Esophagus (tissue), 2 donors: ENCODE results near the gene MRPS24. TPM values are rescaled to one million over a fixed set of nuclear protein-coding genes. Genes with fewer than 3 reads are reported as not detected.

Source experiments
- H3K27ac ChIP-seq, 2 donors: one replicate each; pipeline ENCODE4 v1.5.1; 2013; ENCODE audit warnings: low read depth in 2 of 2, mild to moderate bottlenecking in 2 of 2, inconsistent platforms in 1 of 2, low read length in 1 of 2, moderate library complexity in 1 of 2
- H3K27me3 ChIP-seq, 2 donors: one replicate each; pipeline ENCODE4 v1.6.1; 2013; ENCODE audit warnings: low read length in 2 of 2, control low read depth in 1 of 2, mild to moderate bottlenecking in 1 of 2; ENCODE audit not compliant: insufficient read depth in 2 of 2, control insufficient read depth in 1 of 2
- H3K36me3 ChIP-seq, 2 donors: one replicate each; pipeline ENCODE4 v1.6.1; 2013; ENCODE audit warnings: low read length in 1 of 2; ENCODE audit not compliant: control insufficient read depth in 2 of 2, insufficient read depth in 2 of 2
- H3K4me1 ChIP-seq, 2 donors: one replicate each; pipeline ENCODE4 v1.6.1; 2013; ENCODE audit warnings: low read length in 1 of 2; ENCODE audit not compliant: control insufficient read depth in 2 of 2, insufficient read depth in 2 of 2
- H3K4me3 ChIP-seq, 2 donors: one replicate each; pipeline ENCODE4 v1.5.1; 2013; ENCODE audit warnings: low read length in 2 of 2, mild to moderate bottlenecking in 2 of 2, low read depth in 1 of 2, moderate library complexity in 1 of 2
- H3K9me3 ChIP-seq, 2 donors: one replicate each; pipeline ENCODE4 v1.6.1; 2013; ENCODE audit warnings: mild to moderate bottlenecking in 2 of 2, low read depth in 1 of 2, low read length in 1 of 2, moderate library complexity in 1 of 2; ENCODE audit not compliant: control insufficient read depth in 2 of 2, insufficient read depth in 1 of 2
- WGBS, 2 donors: extraction: QIAGEN DNeasy Blood & Tissue Kit; methylation state at CpG; one replicate each; pipeline ENCODE4 v1.1.7; 2013; 5-methylcytosine and 5-hydroxymethylcytosine counted together
- polyA plus RNA-seq, 2 donors: library from polyadenylated mRNA; stranded (reverse); fragments of 200-250 nt; gene quantifications; one replicate each; pipeline ENCODE4 v1.2.3, GENCODE V29; 2013
- donor health status: healthy with polysubstance abuse.
- donor health status: Bipolar disorder and iron deficiency.

Gene MRPS24
- polyA plus RNA-seq, 2 donors = 70.4 to 156 TPM

- Histone ChIP-seq H3K9me3 (no peaks in the 10 kb centered on the region), H3K4me3 (no peak overlapping the region), H3K36me3 (peaks cover 28 to 37% of the 10 kb centered on the region in 2 donors), H3K4me1 (peaks cover 0 to 3% of the 10 kb centered on the region in 2 donors), H3K27me3 (no peaks in the 10 kb centered on the region), H3K27ac (peak overlapping the region; percentile 66 to 68)
- WGBS, 2 donors = 81 to 82% methylated on average over 5 of the region's 5 CpGs
These were observed 9.6 kb upstream of the MRPS24 start for GRCh38 chr7:43878867-43879266.

DNA sequence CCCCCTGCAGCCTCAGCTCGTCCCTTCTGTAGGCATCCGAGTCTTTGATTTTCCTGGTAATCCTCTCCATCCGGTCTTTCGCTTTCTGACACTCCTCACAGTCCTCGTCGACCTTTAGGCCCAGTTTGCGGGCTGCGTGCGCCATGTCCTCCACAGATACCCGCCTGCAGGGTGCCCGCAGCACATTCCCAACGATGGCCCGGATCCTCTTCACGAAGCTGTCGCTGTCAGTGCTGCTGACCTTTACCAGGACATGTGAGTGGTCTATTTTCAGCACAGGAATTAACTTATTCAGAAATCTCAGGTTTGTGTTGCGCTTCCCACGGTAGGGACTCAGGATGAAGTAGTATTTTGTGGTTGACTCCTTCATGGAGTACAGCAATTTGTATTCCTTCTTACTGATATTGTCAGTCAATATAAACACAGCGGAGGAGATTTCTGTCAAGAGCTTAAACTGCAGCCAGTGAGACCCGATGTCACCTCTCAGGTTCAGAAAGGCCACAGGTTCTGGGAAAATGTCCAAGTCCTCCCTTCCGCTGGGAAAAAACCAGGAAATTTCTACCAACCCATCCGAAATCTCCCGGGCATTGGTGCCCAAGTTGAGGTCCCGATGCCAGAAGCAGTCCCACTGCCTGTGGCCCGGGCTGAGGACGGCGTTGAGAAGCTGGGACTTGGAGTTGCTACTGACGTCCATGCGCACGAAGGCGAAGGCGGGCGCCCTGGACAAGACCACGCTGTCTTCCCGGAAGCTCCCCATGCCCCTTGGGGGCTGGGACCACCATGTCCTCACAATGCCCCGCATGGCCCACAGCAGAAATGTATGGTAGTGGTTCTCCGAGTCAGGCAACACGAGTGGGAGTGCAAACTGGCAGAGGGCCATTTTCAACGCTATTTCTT is 8.9 kb upstream of the MRPS24 start:
- Histone ChIP-seq H3K27me3 (no peaks in the 10 kb centered on the region), H3K36me3 (peaks cover 28 to 37% of the 10 kb centered on the region in 2 donors), H3K27ac (no peak overlapping the region)

DNA sequence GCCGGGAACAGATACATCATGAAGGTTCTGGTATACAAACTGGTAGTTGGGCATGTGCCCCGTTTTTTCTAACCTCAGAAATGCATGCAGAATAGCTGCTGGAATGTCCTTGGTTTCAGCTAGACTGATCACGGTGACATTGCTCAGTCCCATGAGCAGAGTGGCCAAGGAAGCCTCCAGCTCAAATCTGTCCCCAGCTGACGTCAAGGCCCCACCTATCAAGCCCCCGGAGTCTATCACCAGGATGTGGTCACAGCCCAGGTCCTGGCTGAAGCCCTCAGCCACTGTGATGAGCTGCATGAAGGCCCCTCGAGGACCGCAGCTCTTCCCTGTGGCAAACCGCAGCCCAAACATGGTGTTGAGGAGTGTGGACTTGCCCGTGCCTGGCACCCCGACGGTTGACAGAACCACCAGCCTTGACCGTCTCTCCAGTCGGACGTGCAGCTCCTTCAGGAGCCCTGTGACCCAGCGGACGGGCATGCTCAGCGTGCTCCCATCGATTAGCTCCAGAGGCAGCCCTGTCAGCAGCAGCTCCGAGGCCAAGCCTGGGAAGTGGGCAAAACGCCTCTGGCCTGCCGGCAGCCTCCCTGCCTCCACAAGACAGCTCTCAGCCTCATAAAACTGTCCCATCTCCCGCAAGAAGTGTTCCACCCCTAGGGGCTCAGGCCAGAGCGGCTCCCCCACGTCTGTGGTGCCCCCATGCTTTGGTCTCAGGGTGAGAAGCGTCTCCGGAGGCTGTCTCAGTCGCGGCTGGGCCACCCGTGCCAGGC is 7.8 kb upstream of the MRPS24 start:
- 91% methylated on average over 29 of the region's 29 CpGs for WGBS, 2 donors
- Histone ChIP-seq H3K36me3 (peaks cover 28 to 37% of the 10 kb centered on the region in 2 donors), H3K27ac (no peak overlapping the region), H3K9me3 (no peaks in the 10 kb centered on the region), H3K4me1 (peaks cover 5 to 11% of the 10 kb centered on the region in 2 donors), H3K4me3 (no peak overlapping the region), H3K27me3 (no peaks in the 10 kb centered on the region)

More for the DNA sequence above, 8.9 kb upstream of the MRPS24 start:
- 90 to 92% methylated on average over 38 of the region's 38 CpGs for WGBS, 2 donors
- no peak overlapping the region for H3K4me3 ChIP-seq
- peaks cover under 1 to 4% of the 10 kb centered on the region in 2 donors for H3K4me1 ChIP-seq
- no peaks in the 10 kb centered on the region for H3K9me3 ChIP-seq

GRCh38 chr7:43876241-43876640 is 6.9 kb upstream of the MRPS24 start:
- Histone ChIP-seq H3K4me3 (no peak overlapping the region), H3K36me3 (peaks cover 28 to 37% of the 10 kb centered on the region in 2 donors), H3K27ac (no peak overlapping the region), H3K27me3 (no peaks in the 10 kb centered on the region), H3K4me1 (peaks cover 6 to 11% of the 10 kb centered on the region in 2 donors), H3K9me3 (no peaks in the 10 kb centered on the region)
- 91 to 95% methylated on average over 7 of the region's 7 CpGs for WGBS, 2 donors

GRCh38 chr7:43873300-43873699 is 4.0 kb upstream of the MRPS24 start:
- no peak overlapping the region for H3K4me3 ChIP-seq
- peak overlapping the region; percentile 90 to 92 for H3K27ac ChIP-seq
- peaks cover 15 to 25% of the 10 kb centered on the region in 2 donors for H3K36me3 ChIP-seq
- no peaks in the 10 kb centered on the region for H3K27me3 ChIP-seq
- H3K4me1 ChIP-seq = peaks cover 6 to 8% of the 10 kb centered on the region in 2 donors
- 66 to 69% methylated on average over 5 of the region's 5 CpGs for WGBS, 2 donors
- no peaks in the 10 kb centered on the region for H3K9me3 ChIP-seq

- 29 to 36% methylated on average over 7 of the region's 7 CpGs for WGBS, 2 donors
- H3K36me3 ChIP-seq = peaks cover 13 to 18% of the 10 kb centered on the region in 2 donors
- H3K27me3 ChIP-seq = no peaks in the 10 kb centered on the region
- peak overlapping the region; percentile 90 to 92 for H3K27ac ChIP-seq
- H3K4me1 ChIP-seq = peaks cover 6 to 8% of the 10 kb centered on the region in 2 donors
- H3K4me3 ChIP-seq = no peak overlapping the region
- H3K9me3 ChIP-seq = no peaks in the 10 kb centered on the region
These were observed 3.2 kb upstream of the MRPS24 start for GRCh38 chr7:43872406-43873110.

DNA sequence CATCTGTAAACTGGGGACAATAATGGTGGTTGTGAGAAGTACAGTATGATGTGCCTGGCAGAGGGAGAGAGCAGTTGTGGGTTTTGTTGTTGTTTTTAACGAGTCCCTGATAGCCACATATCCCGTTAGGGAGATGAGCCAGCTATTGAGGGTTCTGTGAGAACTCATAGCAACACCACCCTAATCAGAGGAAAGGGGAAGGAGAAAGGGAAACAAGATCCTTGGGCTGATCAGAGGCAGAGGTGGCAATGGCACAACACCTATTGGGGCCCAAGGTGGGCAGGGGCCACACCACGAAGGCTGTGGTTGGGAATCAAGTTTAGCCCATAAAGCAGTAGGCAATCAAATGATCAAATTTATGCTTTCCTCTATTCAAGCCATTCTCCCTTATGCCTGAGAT is 1.7 kb upstream of the MRPS24 start:
- Histone ChIP-seq H3K4me3 (no peak overlapping the region), H3K9me3 (no peaks in the 10 kb centered on the region), H3K27ac (peak overlapping the region in 1 of 2 donors; percentile 9), H3K36me3 (peaks cover 5 to 15% of the 10 kb centered on the region in 2 donors), H3K27me3 (no peaks in the 10 kb centered on the region), H3K4me1 (peaks cover 6 to 8% of the 10 kb centered on the region in 2 donors)
- WGBS, 2 donors = 85 to 92% methylated on average over 3 of the region's 3 CpGs

DNA sequence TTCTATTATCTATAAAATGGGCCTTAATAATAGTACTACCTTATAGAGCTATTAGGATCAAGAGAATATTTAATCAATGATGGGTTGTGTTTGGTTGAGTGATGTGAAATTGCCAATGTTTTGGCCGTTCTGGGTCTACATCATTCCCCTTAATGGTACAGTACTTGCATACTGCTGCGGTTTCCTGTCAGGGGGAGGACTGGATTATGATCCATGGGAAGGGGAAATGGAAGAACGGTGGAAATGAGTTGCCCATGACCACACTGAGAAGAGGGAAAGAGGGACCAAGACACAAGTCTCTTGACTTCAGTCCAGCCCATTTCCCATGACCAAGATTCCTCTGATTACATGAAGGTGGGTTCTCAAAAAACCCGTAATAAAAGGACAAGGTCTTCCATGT is 999 bp upstream of the MRPS24 start:
- Histone ChIP-seq H3K4me1 (peaks cover 6 to 10% of the 10 kb centered on the region in 2 donors), H3K27ac (peak overlapping the region in 1 of 2 donors; percentile 28), H3K27me3 (no peaks in the 10 kb centered on the region), H3K9me3 (no peaks in the 10 kb centered on the region), H3K4me3 (no peak overlapping the region), H3K36me3 (peaks cover 3 to 13% of the 10 kb centered on the region in 2 donors)
- 83 to 88% methylated on average over 4 of the region's 4 CpGs for WGBS, 2 donors

DNA sequence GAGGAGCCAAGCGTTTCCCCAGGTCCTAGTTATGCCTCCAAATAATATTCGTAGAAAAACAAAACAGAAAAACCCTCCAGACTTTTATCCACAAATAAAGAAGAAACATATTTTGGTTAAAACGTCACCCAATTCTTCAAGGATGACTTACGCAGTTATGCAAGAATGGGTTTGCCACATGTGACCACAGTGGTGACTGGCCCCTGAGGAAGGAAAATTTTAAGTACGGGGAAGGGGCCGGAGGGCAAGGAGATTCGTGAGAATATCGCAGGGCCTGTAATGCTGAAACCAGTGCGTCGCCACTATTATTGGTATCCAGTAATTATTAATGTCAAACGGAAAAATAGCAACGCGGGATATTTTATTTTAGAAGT is 537 bp upstream of the MRPS24 start:
- 32 to 34% methylated on average over 13 of the region's 13 CpGs for WGBS, 2 donors
- Histone ChIP-seq H3K4me1 (peaks cover 6 to 14% of the 10 kb centered on the region in 2 donors), H3K36me3 (peaks cover 3 to 11% of the 10 kb centered on the region in 2 donors), H3K9me3 (no peaks in the 10 kb centered on the region), H3K27ac (peak overlapping the region; percentile 81 to 96), H3K4me3 (peak overlapping the region; percentile 36 to 99), H3K27me3 (no peaks in the 10 kb centered on the region)
